Ovary (tissue), 3 donors: ENCODE measurements around the gene BSCL2.

Source experiments
- CTCF ChIP-seq, 3 donors: fragments of 450-650 bp in 2 of 3; fragments of 200-600 bp in 1 of 3; IDR thresholded peaks; one replicate each; pipeline versions ENCODE4 v1.5.1 to v1.8.0; 2016 to 2022; ENCODE audit warnings: antibody characterized with exemption in 3 of 3, mild to moderate bottlenecking in 1 of 3
- EP300 ChIP-seq: sonication (generic); formaldehyde crosslinking; IDR thresholded peaks from one replicate; pipeline ENCODE4 v1.6.1; 2017; ENCODE audit warnings: antibody characterized with exemption
- POLR2A ChIP-seq: fragments of 450-650 bp; IDR thresholded peaks from one replicate; pipeline ENCODE4 v1.6.1; 2017; ENCODE audit warnings: antibody characterized with exemption, mild to moderate bottlenecking, moderate library complexity
- donor health status: DM: no; HTN: no; CAD: no.

- TF ChIP-seq CTCF (IDR thresholded peaks at IDR 0.05): no peak
- TF ChIP-seq POLR2A: no peak
- no peak for TF ChIP-seq EP300
These were observed 52.9 kb downstream of the BSCL2 start for GRCh38 chr11:62654297-62654696.
